K562 (cell line): Measurements from ENCODE around the gene PIK3CG. TPM values are rescaled to one million over a fixed set of nuclear protein-coding genes. Genes with fewer than 3 reads are reported as not detected.

Source experiments
- CREB1 ChIP-seq, 2 experiments: sonication (generic) in 1 of 2; formaldehyde crosslinking in 1 of 2; IDR thresholded peaks; 2 replicates each; pipeline versions ENCODE4 v1.6.1 to v1.8.0; 2012 to 2022; ENCODE audit warnings: inconsistent platforms in 1 of 2, mild to moderate bottlenecking in 1 of 2, missing genetic modification reagents in 1 of 2, moderate library complexity in 1 of 2
- CUX1 ChIP-seq: fragments of 200-800 bp; sonication (Bioruptor generic); IDR thresholded peaks from 2 replicates; pipeline ENCODE4 v1.6.1; 2016; ENCODE audit warnings: missing genetic modification characterization, missing compliant biosample characterization
- FOS ChIP-seq: IDR thresholded peaks from 3 replicates; pipeline ENCODE4 v1.6.1; 2011; ENCODE audit not compliant: insufficient read length; ENCODE audit errors: extremely low read depth
- GTF2F1 ChIP-seq: IDR thresholded peaks from 2 replicates; pipeline ENCODE4 v1.6.1; 2011; ENCODE audit warnings: low read depth, low read length, improper control_type of control experiment
- HMBOX1 ChIP-seq: sonication (generic); IDR thresholded peaks from 2 replicates; pipeline ENCODE4 v1.6.1; 2016
- HNRNPUL1 ChIP-seq: fragments of 200-400 bp; formaldehyde crosslinking; IDR thresholded peaks from 2 replicates; pipeline ENCODE4 v1.6.1; 2017; ENCODE audit warnings: low read length
- KAT8 ChIP-seq: fragments of 450-650 bp; IDR thresholded peaks from 2 replicates; pipeline ENCODE4 v1.6.1; 2016; ENCODE audit warnings: low read depth, mild to moderate bottlenecking
- NR3C1 ChIP-seq: sonication (generic); formaldehyde crosslinking; IDR thresholded peaks from 2 replicates; pipeline ENCODE4 v1.8.1; 2022; ENCODE audit warnings: missing genetic modification reagents
- PRPF4 ChIP-seq: fragments of 200-400 bp; formaldehyde crosslinking; IDR thresholded peaks from one replicate; pipeline ENCODE4 v1.6.1; 2017; ENCODE audit warnings: low read length, low read depth, mild to moderate bottlenecking; ENCODE audit not compliant: insufficient read depth, poor library complexity, severe bottlenecking
- RBFOX2 ChIP-seq: fragments of 200-400 bp; formaldehyde crosslinking; IDR thresholded peaks from 2 replicates; pipeline ENCODE4 v1.6.1; 2017; ENCODE audit warnings: low read depth, mild to moderate bottlenecking, low read length, moderate library complexity
- RUNX1 ChIP-seq: sonication (generic); IDR thresholded peaks from 2 replicates; pipeline ENCODE4 v1.6.1; 2016; ENCODE audit warnings: antibody characterized with exemption, low read depth
- SIN3B ChIP-seq: fragments of 450-650 bp; IDR thresholded peaks from 2 replicates; pipeline ENCODE4 v1.6.1; 2017; ENCODE audit warnings: low read depth, mild to moderate bottlenecking, moderate library complexity
- SNRNP70 ChIP-seq: fragments of 200-400 bp; formaldehyde crosslinking; optimal IDR thresholded peaks from 2 replicates; pipeline ENCODE3; 2017; ENCODE audit warnings: low read depth, low read length
- XRCC4 ChIP-seq: IDR thresholded peaks from one replicate; pipeline ENCODE4 v1.6.1; 2011; ENCODE audit not compliant: insufficient read depth, insufficient read length; ENCODE audit errors: extremely low read depth
- ZBTB12 ChIP-seq: fragments of 250-450 bp; sonication (Bioruptor Pico); IDR thresholded peaks from 2 replicates; pipeline ENCODE4 v1.4.0; 2020
- ZC3H11A ChIP-seq: IDR thresholded peaks from 2 replicates; pipeline ENCODE4 v1.6.1; 2012; ENCODE audit warnings: low read depth, low read length, improper control_type of control experiment
- ZNF212 ChIP-seq: fragments of 450-650 bp; formaldehyde crosslinking; IDR thresholded peaks from 2 replicates; pipeline ENCODE4 v1.4.0; 2020; ENCODE audit warnings: mild to moderate bottlenecking
- ZNF277 ChIP-seq: fragments of 250-450 bp; sonication (Bioruptor Pico); IDR thresholded peaks from 2 replicates; pipeline ENCODE4 v1.8.0; 2022; ENCODE audit warnings: inconsistent platforms, mild to moderate bottlenecking, moderate library complexity, borderline replicate concordance
- ZNF408 ChIP-seq: fragments of 250-450 bp; sonication (Bioruptor Pico); IDR thresholded peaks from 2 replicates; pipeline ENCODE4 v1.4.0; 2020; ENCODE audit warnings: low read depth, mild to moderate bottlenecking, moderate library complexity
- polyA plus RNA-seq, 8 experiments: library from polyadenylated mRNA; depleted of rRNA in 4 of 8; stranded (reverse) in 5 of 8; unstranded in 3 of 8; fragments of >200 nt; fragmentation: Nextera tagmentation in 2 of 8; fragmentation: Illumina TruSeq in 1 of 8; extraction: Ambion mirVana in 2 of 8; extraction: Trizol in 1 of 8; gene quantifications; 2 replicates each; pipeline versions ENCODE4 v1.2.1 to v1.2.3, GENCODE V29; 2011 to 2014; ENCODE audit warnings: inconsistent platforms in 1 of 8, missing spikeins in 1 of 8
- total RNA-seq, 7 experiments: library from RNA; depleted of rRNA in 6 of 7; stranded (reverse); fragments of >200 nt in 6 of 7; fragmentation: Illumina TruSeq in 2 of 7; extraction: Trizol in 2 of 7; gene quantifications; 2 replicates each; pipeline versions ENCODE4 v1.2.1 to v1.2.3, GENCODE V29; 2011 to 2021; ENCODE audit warnings: low replicate concordance in 1 of 7

The PIK3CG gene
- total and polyA plus RNA-seq, 9 of the 15 experiments (the other 6 are each of a cell fraction or from before 2014, with no cell fraction given) = 5.3 to 42.5 (median 29.0) TPM

- TF ChIP-seq XRCC4 (no peak), HMBOX1 (peak; percentile 38), SIN3B (no peak), FOS (no peak), NR3C1 (CRISPR knock-in tag) (no peak), ZNF277 (CRISPR knock-in tag) (no peak), HNRNPUL1 (no peak), RBFOX2 (0 out of 2 replicates have a peak, but pooled peaks have one; percentile 22), CUX1 (CRISPR knock-in tag) (peak; percentile 42; the same call in 1 of the 2 replicates), CREB1 (IDR thresholded peaks at IDR 0.05) (no peak), CREB1 (CRISPR knock-in tag; IDR thresholded peaks at IDR 0.05) (no peak), ZNF408 (CRISPR knock-in tag) (no peak), ZBTB12 (CRISPR knock-in tag) (no peak), SNRNP70 (no peak), PRPF4 (no peak), KAT8 (no peak), RUNX1 (no peak), GTF2F1 (no peak), ZC3H11A (no peak), ZNF212 (CRISPR knock-in tag) (no peak)
Measured at GRCh38 chr7:106871793-106872571, 6.9 kb downstream of the PIK3CG start (continued).
